Measurements from ENCODE around the gene PLEKHA5. TPM values are rescaled to one million over a fixed set of nuclear protein-coding genes. Genes with fewer than 3 reads are reported as not detected.
"Not testable (repeated sequence)": the region's sequence is repeated elsewhere in the genome, so short reads cannot be mapped to it uniquely, and the experiment has no call there.

Gene PLEKHA5
- total RNA-seq, 2 donors from 2014 or later = 53.2 to 59.4 TPM

DNA sequence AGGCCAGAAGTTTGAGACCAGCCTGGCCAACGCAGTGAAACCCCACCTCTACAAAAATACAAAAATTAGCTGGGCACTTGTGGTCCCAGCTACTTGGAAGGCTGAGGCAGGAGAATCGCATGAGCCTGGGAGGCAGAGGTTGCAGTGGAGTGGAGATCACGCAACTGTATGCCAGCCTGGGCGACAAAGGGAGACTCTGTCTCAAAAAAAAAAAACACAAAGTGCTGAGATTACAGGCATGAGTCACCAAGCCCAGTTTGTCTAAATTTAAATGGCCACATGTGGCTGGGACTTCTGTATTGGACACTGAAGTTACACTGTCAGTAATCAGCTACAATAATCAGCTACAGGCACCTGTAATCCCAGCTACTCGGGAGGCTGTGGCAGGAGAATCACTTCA lies 208.9 kb downstream of the PLEKHA5 start:
- Histone ChIP-seq H3K27ac (no peak overlapping the region), H3K4me3 (no peak overlapping the region), H3K9me3 (peaks cover 0 to 9% of the 10 kb centered on the region in 2 donors), H3K36me3 (peaks cover 58% of the 10 kb centered on the region), H3K4me1 (no peaks in the 10 kb centered on the region), H3K27me3 (no peaks in the 10 kb centered on the region)
- TF ChIP-seq CTCF (IDR thresholded peaks at IDR 0.05) = no peak
- DNase-seq (ENCODE audit: low spot score) = no peak

GRCh38 chr12:19350850-19351249 lies 221.3 kb downstream of the PLEKHA5 start:
- H3K27ac ChIP-seq; H3K27me3 ChIP-seq; H3K4me3 ChIP-seq; H3K9me3 ChIP-seq; DNase-seq (ENCODE audit: low spot score); H3K4me1 ChIP-seq: not testable (repeated sequence)
- H3K36me3 ChIP-seq = peaks cover 71% of the 10 kb centered on the region

DNA sequence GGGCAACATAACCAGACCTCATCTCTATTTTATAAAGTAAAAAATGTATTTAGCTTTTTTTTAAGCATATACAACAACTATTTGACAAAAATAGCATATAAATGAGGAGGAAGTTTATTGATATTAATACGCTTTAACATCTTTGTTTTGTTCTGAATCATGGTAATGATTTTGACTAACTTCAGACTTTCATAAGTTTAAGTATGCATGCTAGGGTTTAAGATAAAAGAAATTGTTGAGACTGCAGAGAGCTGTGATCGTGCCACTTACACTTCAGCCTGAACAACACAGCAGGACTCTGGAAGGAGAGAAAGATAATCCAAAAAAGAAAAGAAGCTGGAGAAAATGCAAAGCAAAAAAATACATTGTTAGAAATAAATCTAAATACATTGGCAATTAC lies 221.8 kb downstream of the PLEKHA5 start:
- Histone ChIP-seq H3K4me1 (no peaks in the 10 kb centered on the region), H3K36me3 (peaks cover 72% of the 10 kb centered on the region), H3K4me3 (no peak overlapping the region), H3K27ac (no peak overlapping the region), H3K27me3 (no peaks in the 10 kb centered on the region), H3K9me3 (no peaks in the 10 kb centered on the region)
- DNase-seq (ENCODE audit: low spot score) = no peak
- TF ChIP-seq CTCF (IDR thresholded peaks at IDR 0.05) = no peak

- Histone ChIP-seq H3K27ac (no peak overlapping the region), H3K36me3 (peaks cover 51% of the 10 kb centered on the region), H3K4me1 (no peaks in the 10 kb centered on the region), H3K4me3 (no peak overlapping the region), H3K9me3 (no peaks in the 10 kb centered on the region), H3K27me3 (no peaks in the 10 kb centered on the region)
- TF ChIP-seq CTCF (IDR thresholded peaks at IDR 0.05) = no peak
- DNase-seq (ENCODE audit: low spot score) = peak; percentile 49
Observed at GRCh38 chr12:19369691-19370148, 240.2 kb downstream of the PLEKHA5 start.

DNA sequence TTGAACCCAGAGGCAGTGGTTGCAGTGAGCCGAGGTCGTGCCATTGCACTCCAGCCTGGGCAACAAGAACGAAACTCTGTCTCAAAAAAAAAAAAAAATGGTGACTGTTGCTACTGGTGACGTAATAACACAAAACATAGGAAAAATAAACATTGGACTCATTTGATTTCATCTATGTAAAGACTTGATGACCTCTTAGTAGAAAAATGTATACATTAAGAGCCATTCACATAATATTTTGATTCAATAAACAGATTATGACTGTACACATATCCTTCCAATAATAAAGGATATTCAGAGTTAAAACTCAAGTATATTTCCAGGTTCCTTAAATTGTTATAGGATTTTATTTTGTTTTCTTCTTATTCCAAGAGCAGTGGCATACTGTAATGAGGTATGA lies 244.1 kb downstream of the PLEKHA5 start:
- Histone ChIP-seq H3K9me3 (no peaks in the 10 kb centered on the region), H3K4me3 (no peak overlapping the region), H3K4me1 (no peaks in the 10 kb centered on the region), H3K27ac (no peak overlapping the region), H3K27me3 (no peaks in the 10 kb centered on the region), H3K36me3 (peaks cover 42% of the 10 kb centered on the region)
- DNase-seq (ENCODE audit: low spot score) = no peak
- no peak for TF ChIP-seq CTCF (IDR thresholded peaks at IDR 0.05)

DNA sequence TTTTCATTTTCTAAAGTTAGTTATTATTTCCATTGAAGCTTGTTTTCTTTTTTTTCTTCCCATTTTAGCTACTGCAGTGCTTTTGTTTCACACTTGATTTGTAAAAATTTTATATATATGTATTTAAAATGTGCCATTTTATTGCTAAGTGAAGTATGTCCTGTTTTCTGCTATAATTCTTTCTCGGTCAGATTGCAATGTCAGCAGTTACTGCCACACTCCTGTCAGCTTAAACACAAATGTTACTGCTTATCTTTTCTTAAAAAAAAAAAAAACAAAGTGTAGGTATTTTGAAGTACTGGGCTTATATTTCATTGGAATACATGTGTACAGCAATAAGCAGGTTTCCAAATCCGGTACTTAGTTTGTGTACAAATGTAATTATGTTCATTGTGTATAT lies 246.4 kb downstream of the PLEKHA5 start:
- H3K9me3 ChIP-seq = no peaks in the 10 kb centered on the region
- H3K27me3 ChIP-seq = no peaks in the 10 kb centered on the region
- DNase-seq (ENCODE audit: low spot score) = no peak
- no peak for TF ChIP-seq CTCF (IDR thresholded peaks at IDR 0.05)
- H3K4me3 ChIP-seq = no peak overlapping the region
- peaks cover 39% of the 10 kb centered on the region for H3K36me3 ChIP-seq
- no peak overlapping the region for H3K27ac ChIP-seq
- no peaks in the 10 kb centered on the region for H3K4me1 ChIP-seq

Measured in right atrium auricular region (tissue), 2 donors.